CD4-positive, alpha-beta T cell treated with Interleukin-17A for 4 hours (primary cell): ENCODE results near the gene SLC17A2.

ENCODE experiments used
- DNase-seq: peaks from one replicate; pipeline ENCODE4 v3.0.0-alpha.2; 2020; ENCODE audit warnings: mixed read lengths

The SLC17A2 gene, protein sequence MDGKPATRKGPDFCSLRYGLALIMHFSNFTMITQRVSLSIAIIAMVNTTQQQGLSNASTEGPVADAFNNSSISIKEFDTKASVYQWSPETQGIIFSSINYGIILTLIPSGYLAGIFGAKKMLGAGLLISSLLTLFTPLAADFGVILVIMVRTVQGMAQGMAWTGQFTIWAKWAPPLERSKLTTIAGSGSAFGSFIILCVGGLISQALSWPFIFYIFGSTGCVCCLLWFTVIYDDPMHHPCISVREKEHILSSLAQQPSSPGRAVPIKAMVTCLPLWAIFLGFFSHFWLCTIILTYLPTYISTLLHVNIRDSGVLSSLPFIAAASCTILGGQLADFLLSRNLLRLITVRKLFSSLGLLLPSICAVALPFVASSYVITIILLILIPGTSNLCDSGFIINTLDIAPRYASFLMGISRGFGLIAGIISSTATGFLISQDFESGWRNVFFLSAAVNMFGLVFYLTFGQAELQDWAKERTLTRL

DNA sequence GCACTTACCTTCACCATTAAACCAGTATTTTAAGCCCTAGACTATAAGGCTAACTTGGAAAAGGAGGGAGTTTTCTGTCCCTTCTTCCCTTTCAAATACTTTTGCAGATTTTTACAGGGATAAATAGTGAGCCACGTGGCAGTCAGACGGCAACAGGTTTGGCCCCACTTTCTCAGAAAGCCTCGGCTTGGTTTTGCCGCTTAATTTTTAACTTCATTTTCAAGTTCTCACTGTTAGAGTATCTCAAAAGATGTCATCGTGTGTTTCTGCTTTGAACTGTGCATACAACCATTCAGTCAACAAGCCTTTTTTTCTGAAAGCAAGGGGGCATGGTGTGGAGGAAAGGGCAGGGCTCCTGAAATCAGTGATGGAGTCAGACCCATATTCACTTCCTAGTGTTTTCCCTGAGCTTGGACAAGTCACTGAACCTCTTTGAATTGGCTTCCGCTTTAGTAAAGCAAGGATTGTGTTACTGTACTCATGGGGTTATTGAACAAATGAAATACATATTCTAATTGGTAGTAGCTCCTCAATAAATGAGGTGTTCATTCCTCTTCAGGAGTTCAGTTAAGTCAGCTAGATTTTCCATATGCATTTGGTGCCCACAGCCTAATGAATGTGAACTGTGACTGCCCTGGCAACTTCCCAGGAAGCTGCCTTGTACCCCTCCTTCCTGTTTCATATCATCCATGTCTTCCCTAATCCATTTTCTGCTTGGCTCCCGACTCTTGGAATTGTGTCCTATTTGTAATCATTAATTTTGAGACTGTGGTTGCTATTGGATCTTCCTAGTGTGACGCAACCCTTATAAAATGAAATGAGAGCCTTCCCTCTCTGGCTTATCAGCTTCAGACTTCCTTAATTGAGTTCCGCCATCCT lies at the start of gene SLC17A2:
Gene SLC17A2, minus strand, starts transcription at position 160 of the 879 bp plus-strand sequence. CDS start 4,895 bp downstream, outside the sequence.
- no peak for DNase-seq

DNA sequence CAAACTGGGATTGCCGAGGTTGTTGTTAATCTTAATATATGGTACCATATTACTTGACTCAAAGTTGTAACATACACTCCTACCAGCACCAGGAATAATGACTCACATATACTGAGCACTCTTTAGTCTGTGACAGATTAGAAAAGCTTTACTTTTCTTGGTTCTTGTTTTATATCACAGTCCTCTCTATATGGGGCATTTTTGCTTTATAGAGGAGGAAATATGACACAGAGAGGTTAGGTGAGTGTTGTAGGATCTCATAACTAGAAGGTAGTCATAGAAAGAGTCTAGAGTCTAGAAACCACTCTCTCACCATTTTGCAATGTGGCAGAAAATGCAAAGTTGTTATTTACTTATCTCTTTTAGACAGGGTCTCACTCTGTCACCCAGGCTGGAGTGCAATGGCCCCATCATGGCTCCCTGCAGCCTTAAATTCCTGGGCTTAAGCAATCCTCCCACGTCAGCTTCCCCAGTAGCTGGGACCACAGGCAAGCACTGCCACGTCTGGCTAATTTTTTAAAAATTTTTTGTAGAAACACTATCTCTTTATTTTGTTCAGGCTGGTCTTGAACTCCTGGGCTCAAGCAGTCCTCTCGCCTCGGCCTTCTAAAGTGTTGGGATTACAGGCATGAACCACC lies 45.6 kb upstream of the SLC17A2 start:
- no peak for DNase-seq

DNA sequence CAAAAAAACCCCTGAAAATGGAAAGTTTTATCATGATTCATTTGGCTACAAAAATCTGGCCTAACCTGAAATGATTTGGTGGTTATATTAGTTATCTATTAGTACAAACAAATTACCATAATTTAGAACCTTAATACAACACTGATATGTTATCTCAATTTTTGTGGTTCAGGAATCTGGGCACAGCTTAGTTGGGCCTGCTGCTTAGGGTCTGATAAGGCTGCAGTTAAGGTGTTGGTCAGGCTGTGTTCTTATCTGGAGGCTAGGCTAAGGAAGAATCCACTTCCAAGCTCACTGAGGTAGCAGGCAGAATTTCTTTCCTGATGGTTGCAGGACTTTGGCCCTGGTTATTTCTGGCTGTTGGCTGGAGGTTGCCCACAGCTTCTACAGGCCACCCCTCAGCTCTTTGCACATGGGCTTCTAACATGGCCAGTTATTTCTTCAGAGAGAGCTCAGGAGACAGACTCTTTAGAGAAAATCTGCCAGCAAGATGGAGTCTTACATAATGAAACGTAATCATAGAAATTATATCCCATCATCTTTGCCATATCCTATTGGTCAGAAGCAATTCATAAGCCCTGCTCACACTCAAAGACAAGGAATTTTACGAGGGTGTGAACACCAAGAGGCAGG lies 43.5 kb upstream of the SLC17A2 start:
- no peak for DNase-seq

DNA sequence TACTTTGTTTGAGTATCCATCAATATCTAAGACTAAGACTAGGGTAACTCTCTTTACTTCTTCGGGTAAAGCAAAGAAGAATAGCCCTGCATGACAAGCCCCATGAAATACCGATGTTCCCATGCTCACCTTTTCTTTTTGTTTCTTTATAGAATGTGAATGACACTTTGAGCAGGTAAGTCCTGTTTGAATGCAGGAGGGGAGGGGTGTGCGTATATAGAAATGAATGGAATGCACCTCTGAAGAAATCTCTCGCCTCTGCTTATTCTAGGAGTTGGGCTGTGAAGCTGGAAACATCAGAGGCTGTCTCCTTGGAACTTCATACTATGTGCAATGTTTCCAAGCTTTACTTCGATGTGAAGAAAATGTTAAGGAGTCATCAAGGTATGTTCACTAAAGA lies 42.4 kb upstream of the SLC17A2 start:
- DNase-seq = no peak

DNA sequence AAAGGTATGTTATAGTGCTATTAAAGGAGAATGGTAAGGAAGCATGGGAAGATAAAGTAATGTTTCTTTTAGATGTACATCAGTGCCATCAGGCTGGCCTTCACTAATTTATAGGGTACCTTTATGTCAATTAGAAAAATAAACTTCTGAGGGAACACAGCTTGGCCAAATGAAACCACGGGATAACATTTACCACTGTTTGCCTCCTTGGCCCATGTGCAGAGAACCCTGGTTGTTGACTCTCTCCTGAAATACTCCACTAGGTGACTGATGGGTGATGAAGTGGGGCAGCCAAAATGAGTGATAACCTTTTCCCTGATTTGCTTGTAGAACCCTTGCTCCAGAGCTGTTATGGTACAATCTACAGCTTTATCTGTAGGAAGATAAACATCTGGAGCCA lies 41.6 kb upstream of the SLC17A2 start:
- DNase-seq = no peak

DNA sequence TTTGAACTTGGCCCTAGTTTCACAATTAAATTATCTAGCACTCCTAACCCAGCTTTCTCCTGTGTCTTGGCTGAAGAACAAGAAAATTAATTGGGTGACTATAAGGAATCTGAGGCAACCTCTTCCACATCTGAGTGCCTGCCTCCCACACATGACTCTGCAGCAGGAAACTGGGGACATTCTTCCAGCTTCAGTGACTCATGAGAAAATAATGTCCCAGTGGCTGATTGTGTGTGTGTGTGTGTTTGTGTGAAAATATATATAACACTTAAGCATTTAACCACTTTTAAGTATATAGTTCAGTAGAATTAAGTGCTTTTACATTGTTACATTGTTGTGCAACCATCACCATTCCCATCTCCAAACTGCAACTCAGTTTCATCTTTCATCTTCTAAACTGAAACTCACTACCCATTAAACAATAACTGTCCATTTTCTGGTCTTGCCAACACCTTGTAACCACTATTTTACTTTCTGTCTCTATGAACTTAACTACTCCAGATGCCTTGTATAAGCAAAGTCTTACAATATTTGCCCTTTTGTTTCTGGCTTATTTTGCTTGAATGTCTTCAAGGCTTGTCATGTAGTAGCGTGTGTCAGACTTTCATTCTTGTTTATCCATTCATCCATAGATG lies 40.8 kb upstream of the SLC17A2 start:
- no peak for DNase-seq

DNA sequence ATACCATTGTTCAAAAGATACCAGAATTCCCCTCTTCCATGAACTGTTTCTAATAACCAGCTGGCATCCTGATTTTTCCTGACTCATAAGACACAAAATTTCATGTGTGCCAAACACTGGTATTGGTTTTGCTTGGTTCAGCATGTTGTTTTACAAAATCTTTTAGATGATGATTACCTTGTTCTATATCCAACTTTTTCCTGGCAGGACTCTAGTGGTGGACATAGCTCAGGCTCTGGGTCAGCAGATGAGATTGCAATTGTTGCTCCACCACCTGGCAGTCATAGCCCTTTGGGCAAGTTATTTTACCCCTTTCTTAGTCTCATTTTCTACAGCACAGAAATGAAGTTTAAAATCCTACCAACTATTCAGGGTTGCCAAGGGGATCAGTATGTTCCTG lies 38.3 kb upstream of the SLC17A2 start:
- DNase-seq = no peak

DNA sequence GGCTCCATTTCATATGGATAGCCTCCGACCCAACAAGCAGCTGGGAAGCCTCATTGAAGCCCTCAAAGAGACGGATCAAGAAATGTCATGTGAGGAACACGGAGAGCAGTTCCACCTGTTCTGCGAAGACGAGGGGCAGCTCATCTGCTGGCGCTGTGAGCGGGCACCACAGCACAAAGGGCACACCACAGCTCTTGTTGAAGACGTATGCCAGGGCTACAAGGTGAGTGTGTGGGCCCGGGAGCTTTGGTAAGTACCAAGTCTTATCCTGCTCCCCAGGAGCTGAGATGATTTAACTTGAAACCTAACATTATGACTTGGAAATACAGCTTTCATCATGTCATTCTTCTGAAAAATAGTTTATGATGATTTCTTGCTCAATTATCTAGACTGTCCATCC lies 36.2 kb upstream of the SLC17A2 start:
- no peak for DNase-seq

DNA sequence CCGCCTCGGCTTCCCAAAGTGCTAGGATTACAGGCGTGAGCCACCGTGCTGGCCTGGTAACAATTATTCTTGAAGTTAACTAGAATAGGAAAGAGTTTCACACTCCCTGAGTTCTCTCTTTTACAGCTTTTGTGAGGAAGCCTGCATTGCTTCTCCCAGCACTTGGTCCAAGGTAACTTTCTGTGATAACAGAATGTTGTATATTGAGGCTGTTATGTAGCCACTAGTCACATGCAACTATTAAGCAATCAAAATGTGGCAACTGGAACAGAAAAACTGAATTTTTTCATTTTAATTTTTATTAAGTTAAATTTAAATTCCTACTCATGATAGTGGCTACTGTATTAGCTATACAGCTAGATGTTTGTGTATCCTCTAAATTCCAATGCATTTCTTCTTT lies 34.6 kb upstream of the SLC17A2 start:
- no peak for DNase-seq

DNA sequence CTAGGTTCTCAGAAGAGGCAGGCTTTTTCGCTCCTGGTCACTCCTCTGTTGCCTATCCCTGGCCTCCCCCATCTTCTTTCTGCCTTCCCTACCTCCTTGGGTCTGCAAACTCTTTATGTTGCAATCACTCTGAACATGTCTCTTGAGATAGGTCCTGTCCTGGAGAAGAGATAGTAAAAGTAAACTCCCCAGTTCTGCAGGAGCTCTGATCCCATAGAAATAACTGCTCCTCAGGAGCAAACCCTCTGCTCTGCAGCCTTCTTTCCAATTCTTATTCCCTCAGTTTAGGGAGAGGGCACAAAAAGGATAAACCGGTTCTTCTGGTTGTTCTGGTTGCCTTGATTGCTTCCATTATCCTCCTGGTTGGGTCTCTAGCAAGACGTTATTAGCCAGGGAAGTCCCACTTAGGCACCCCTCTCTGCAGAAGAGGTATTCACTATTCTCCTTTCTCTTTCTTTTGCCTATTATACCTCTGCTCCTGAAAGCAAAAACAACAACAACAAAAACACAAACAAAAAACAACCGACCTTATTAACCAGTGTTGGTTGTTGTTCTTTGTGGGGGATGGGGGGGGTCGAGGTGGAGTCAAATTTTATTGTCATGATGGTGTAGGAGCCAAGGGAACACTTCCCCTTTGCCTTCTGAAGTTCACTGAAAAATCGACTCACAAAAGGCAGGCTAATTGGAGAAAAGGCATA lies 33.1 kb upstream of the SLC17A2 start:
- peak; percentile 5 for DNase-seq

DNA sequence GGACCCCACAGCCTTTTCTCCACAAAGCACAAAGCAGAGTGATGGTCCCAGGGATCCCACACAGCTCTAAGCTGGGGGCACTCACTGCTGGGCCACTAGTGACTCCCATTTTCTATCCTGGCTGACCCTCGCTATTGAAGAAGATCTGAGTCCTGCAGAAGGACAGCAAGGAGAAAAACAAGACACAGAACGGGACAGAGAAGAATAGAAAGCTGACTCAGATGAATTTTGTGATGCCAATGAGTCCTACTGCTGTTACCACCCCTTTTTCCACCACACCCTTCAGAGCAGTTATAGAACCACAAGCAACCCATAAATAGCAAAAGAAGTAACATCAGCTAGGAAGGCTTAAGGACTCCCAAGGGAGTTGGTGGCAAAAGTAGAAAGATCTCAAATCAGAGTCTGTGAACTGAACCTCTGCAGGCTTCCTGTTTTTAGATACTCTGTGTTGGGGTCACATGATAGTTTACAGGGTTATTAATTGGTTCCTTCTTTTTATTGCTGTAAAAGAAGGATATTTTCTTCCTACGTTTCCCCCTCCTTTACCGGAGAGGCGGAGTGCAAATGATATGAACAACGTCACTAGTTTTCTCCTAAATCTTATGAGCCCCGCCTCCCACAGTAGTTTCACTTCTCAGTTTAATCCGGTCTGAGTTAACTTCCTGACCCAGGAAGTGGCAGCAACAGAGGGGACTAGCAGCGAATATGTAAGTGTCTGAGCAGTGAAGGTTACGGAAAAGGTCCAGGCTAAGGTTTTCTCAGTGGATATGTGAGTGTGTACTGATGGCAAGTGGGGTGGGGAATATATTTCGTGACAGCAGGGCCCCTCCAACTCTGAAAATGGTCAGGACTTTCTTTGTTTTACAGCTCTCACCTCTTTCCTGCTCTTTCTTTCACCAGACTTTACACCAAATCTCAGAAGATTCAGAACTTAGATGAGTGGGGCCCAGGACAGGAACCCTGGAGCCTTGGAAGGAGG lies 31.9 kb upstream of the SLC17A2 start, which contains the start of gene TRIM38:
Gene TRIM38, plus strand, starts transcription at position 654 of the 979 bp plus-strand sequence. CDS start 3,721 bp downstream, outside the sequence.
- peak; percentile 81 for DNase-seq

DNA sequence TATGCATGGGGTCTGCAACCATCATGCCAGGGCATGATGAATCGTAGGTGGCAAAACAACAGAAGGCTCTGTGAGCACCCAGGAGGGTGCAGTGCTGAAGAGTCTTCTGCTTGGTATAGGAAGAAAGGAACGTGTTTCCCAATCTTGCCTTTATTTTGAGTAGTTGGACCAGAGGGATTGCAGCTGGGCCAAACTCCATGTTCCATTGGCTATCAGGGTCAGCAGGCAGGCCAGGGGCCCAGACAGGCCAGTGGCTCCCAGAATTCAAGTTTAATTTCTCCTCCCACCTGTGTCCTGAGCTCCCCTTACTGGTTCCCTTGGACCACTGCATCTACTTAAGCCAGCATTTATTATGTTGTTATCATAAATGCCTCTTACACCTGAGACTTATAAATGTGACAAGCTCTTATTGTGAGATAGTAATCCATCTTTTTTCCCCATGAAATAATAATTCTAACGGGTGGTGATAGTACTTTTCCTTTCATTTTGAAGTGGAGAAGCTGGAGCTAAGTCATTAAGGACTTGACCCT lies 31.2 kb upstream of the SLC17A2 start:
- no peak for DNase-seq

DNA sequence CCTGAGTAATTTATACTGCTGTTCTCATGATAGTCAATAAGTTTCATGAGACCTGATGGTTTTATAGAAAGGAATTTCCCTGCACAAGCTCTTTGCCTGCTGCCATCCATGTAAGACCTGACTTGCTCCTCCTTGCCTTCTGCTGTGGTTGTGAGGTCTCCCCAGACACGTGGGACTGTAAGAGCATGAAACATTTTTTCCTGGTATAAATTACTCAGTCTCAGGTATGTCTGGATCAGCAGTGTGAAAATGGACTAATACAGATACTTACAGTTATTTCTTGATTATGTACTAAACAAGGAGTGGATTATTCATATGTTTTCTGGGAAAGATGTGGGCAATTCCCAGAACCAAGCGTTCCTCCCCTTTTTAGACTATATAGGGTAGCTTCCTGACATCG lies 30.2 kb upstream of the SLC17A2 start:
- no peak for DNase-seq

DNA sequence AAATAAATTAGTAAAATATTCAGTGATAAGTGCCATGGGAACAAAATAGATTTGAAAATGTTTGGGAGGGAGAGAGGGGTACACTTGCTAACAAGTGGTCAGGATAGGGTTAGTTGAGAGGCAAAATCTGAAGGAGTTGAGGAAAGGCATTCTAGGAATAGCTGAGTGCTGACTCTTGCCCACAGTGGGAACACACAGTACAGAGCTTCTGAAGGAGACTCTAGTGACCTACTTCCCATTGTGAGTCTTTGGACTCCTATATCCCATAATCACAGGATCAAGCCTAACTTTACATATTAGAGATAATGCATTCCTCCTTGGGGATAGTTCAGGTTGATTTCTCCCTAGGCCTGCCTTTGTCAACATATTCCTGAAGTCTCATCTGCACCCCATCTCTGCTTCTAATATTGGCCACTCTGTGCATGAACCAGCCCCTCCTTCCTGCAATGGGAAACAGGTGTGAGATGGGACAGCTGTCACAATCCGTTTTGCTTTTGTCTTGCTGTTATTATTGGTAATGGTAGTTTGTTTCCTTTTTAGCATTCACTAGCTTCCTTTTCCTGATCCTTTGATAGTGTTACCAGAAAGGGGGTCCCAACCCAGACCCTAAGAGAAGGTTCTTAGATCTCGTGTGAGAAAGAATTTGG lies 29.5 kb upstream of the SLC17A2 start:
- DNase-seq = no peak

DNA sequence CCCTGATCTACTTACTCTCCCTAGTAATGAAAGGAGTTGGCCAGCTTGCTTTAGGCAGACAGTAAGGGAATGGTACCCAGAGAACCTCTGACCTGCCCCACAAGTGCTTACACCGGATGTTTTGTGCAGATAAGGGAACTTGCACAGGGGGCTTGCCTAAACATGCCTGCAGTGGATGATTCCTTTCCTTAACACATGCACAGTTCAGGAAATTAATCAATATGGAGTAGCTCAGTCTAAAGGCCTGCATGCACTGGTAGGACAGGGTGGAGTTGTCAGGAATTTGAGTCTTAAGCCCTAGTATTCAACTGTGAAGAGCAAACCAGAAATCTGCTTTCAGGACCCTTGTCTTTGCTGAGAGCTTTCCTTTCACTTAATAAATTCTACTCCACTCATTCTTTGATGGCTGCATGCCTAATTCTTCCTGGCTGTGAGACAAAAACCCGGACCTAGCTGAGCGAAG lies 28.2 kb upstream of the SLC17A2 start:
- DNase-seq = no peak

DNA sequence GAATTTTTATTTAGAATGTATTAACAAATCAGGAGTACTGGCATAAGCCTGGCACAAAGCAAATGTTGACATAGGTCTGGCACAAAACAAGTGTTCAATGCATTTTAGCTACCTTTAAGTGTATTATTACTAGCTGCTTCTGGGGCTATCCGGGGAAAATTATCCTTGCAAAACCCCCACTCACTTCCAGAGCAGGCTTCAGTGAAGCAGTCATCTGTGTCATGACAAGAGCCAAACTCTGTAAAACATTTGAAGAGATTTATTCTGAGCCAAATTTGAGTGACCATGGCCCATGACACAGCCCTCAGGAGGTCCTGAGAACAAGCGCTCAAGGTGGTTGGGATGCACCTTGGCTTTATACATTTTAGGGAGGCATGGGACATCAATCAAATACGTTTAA lies 25.7 kb upstream of the SLC17A2 start:
- no peak for DNase-seq

DNA sequence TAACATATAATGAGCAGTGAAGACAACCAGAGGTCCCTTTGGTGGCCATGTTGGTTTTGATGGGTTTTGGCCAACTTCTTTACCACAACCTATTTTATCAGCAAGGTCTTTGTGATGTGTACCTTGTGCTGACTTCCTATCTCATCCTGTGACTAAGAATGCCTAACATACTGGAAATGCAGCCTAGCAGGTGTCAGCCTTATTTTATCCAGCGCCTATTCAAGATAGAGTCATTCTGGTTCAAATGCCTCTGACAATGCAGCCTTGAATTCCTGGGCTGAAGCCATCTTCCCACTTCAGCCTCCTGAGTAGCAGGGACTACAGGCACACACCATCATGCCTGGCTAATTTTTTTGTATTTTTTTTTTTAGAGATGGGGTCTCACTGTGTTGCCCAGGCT lies 24.3 kb upstream of the SLC17A2 start:
- DNase-seq = no peak

DNA sequence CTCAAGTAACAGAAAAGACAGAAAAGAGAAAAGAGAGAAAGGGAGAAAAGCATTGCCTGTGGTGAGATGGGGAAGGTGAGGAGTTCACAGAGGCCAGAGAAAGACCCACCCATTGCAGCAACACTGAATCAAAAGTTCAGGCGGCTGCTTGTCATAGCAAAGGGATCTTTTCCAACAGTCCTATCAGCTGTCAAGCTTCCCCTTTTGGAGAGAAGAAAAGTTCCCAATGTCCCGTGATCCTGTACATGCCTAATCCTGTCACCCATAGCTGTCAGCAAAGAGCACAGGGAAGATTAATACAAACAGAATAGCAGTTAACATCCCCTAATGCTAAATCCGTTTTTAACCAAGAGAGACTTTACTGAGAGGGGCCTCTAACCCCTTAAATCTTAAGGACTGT lies 23.2 kb upstream of the SLC17A2 start:
- DNase-seq = no peak

DNA sequence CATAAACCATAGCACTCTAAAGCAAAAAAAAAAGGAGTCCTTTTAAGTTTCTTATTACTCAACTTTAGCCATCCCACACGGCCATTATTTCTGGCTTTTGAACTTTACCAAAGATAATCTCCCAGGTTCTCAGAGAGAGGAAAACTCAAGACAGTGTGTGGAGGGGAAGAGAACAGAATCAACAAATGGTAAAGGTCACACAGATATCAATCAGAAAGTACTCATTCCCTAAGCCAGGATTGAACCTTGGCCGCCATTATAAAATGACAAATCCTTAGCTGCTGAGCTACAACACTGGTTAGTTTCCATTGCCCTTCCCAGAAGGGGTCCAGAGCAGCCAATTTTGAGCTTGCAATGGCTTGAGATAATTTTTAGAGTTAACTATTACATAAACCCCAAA lies 22.0 kb upstream of the SLC17A2 start:
- no peak for DNase-seq
